ENCODE results near the gene FGD1.

DNA sequence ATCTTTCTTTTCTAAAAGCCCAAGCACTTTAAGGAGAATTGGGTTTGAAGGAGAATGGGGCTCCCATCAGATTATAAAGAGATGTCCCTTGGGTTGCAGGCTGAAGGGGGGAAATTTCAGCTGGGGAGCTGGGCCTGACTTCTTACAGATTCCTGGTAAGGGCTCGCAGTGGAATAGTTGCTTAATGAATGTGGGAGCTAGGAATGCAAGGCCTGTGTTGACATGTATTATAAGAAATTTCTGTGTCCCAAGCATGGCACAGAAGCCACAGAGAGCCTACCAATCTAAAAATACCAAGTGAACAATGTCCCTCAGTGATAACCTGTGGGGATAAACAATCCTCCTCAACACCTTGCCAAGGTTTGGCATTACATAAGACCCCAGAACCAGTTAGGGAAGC, 98.9 kb downstream of the FGD1 start:
- TF ChIP-seq, protein P1, sequence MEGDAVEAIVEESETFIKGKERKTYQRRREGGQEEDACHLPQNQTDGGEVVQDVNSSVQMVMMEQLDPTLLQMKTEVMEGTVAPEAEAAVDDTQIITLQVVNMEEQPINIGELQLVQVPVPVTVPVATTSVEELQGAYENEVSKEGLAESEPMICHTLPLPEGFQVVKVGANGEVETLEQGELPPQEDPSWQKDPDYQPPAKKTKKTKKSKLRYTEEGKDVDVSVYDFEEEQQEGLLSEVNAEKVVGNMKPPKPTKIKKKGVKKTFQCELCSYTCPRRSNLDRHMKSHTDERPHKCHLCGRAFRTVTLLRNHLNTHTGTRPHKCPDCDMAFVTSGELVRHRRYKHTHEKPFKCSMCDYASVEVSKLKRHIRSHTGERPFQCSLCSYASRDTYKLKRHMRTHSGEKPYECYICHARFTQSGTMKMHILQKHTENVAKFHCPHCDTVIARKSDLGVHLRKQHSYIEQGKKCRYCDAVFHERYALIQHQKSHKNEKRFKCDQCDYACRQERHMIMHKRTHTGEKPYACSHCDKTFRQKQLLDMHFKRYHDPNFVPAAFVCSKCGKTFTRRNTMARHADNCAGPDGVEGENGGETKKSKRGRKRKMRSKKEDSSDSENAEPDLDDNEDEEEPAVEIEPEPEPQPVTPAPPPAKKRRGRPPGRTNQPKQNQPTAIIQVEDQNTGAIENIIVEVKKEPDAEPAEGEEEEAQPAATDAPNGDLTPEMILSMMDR (conservative IDR thresholded peaks at IDR 0.05; ENCODE audit: low read length) = no peak
- TF ChIP-seq EZH2phosphoT487 (IDR thresholded peaks at IDR 0.05; ENCODE audit: borderline replicate concordance, low read depth, low read length) = no peak
